ENCODE measurements around the gene POPDC2. TPM values are rescaled to one million over a fixed set of nuclear protein-coding genes. Genes with fewer than 3 reads are reported as not detected.

POPDC2 gene
- total and polyA plus RNA-seq, 10 of the 15 experiments (the other 5 are each of a cell fraction or from before 2014, with no cell fraction given): 1.8 to 12.7 (median 3.5) TPM

DNA sequence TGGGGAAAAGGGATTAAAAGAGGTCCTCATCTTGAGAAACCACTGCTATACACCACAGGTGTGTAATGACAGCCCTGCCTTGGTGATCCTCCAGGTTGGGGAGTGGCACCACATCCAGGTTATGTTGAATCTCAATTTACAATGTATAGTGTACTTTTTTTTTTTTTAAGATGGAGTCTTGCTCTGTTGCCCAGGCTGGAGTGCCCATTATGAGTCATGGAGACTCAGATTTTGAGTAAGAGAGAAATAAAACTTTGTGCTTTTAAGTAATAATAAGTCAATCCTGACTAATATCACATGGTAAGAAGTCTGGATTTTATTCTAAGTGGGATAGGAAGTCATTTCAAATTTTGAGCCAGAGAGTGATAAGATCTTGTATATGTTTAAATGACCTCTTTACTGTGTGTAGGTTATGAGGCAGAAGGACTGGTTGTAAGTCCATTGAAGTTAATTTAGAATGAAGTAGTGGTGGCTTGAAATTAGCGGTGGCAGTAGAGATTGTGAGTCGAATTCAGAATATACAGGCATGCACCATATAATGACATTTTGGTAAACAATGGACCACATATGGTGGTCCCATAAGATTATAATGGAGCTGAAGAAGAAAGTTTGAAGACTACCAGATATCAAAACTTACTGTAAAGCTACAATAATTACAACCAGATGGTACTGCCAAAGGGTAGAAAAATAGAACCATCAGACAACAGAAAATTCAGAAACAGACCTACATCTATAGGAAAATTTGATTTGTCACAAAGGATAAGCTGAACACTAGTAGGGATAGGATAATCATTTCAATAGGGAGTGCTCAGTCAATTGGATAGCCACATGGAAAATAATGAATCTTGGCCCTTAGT lies 20.7 kb downstream of the POPDC2 start:
- FAIRE-seq (no peak), ATAC-seq (peak; percentile 38), DNase-seq (ENCODE audit: low read depth, low spot score) (no peak)
- CTCF ChIA-PET: interaction anchor here (0.8 to 1.2 kb wide), 4 partner anchors 23 to 41 kb away, joined by 3 to 4 read pairs (median 3); no protein-coding TSS in a partner anchor
- H3K4me2 ChIP-seq (ENCODE audit: control insufficient read depth, insufficient read depth): peak overlapping the region; percentile 65
- no peak overlapping the region for H2AFZ ChIP-seq (ENCODE audit: control insufficient read depth, low read depth, low read length)
- peak overlapping the region; percentile 75 for H3K9ac ChIP-seq (ENCODE audit: control insufficient read depth, insufficient read depth, low read length)
- POLR2A ChIA-PET: interaction anchor here (0.6 to 1.1 kb wide), 3 partner anchors 24 to 44 kb away, joined by 3 to 4 read pairs (median 3); partner anchors contain the start of gene COX17
- H3K79me2 ChIP-seq (ENCODE audit: control insufficient read depth, insufficient read depth, low read length): no peaks in the 10 kb centered on the region
- no peaks in the 10 kb centered on the region for H3K27me3 ChIP-seq (replicated peaks in 1 of 2; ENCODE audit: control insufficient read depth in 2 of 2, insufficient read depth in 2 of 2, low read length in 1 of 2)
- BruUV-seq (replicated peaks): TSS peak; percentile 96
- H3K36me3 ChIP-seq (ENCODE audit: control insufficient read depth in 2 of 2, insufficient read depth in 2 of 2, low read length in 1 of 2): peaks cover 0 to 2% of the 10 kb centered on the region in 2 experiments; a peak in 2 of 4 replicates
- H4K20me1 ChIP-seq (ENCODE audit: control insufficient read depth, insufficient read depth): no peaks in the 10 kb centered on the region
- RAD21 ChIA-PET (ENCODE audit: unreplicated experiment): interaction anchor here (0.8 to 1.6 kb wide), 5 partner anchors 24 to 81 kb away, joined by 4 to 6 read pairs (median 4); partner anchors contain the start of gene CD80
- H3K4me3 ChIP-seq: no peak overlapping the region
- H3K4me1 ChIP-seq (ENCODE audit: control insufficient read depth, insufficient read depth, low read length): peaks cover 37% of the 10 kb centered on the region
- no peaks in the 10 kb centered on the region; the same call in 2 of the 3 replicates for H3K9me3 ChIP-seq (replicated peaks; ENCODE audit: control insufficient read depth, insufficient read depth, low read length)
- SMC1A ChIA-PET (ENCODE audit: uncharacterized antibody, unreplicated experiment): interaction anchor here (0.7 to 2.0 kb wide), 9 partner anchors 9 to 54 kb away, joined by 3 to 12 read pairs (median 5); no protein-coding TSS in a partner anchor
- H3K27ac ChIP-seq (ENCODE audit: control insufficient read depth, insufficient read depth): peak overlapping the region; percentile 96
- intact Hi-C loops (cut with micrococcal nuclease; ENCODE audit: unreplicated experiment): loop anchor here (1.0 to 2.0 kb wide), 4 partner anchors 19 to 80 kb away; partner anchors contain the start of genes CD80 and COX17
- in situ Hi-C loops (cut with MboI): no loop called here
- WGBS (ENCODE audit: insufficient coverage, insufficient replicate concordance, low lambda C conversion rate, missing lambda C conversion rate): 78% methylated on average over 2 of the region's 2 CpGs
- TF ChIP-seq EZH2 (IDR thresholded peaks at IDR 0.05; ENCODE audit: borderline replicate concordance, control insufficient read depth, low read depth, low read length): no peak
- TF ChIP-seq, protein P1, sequence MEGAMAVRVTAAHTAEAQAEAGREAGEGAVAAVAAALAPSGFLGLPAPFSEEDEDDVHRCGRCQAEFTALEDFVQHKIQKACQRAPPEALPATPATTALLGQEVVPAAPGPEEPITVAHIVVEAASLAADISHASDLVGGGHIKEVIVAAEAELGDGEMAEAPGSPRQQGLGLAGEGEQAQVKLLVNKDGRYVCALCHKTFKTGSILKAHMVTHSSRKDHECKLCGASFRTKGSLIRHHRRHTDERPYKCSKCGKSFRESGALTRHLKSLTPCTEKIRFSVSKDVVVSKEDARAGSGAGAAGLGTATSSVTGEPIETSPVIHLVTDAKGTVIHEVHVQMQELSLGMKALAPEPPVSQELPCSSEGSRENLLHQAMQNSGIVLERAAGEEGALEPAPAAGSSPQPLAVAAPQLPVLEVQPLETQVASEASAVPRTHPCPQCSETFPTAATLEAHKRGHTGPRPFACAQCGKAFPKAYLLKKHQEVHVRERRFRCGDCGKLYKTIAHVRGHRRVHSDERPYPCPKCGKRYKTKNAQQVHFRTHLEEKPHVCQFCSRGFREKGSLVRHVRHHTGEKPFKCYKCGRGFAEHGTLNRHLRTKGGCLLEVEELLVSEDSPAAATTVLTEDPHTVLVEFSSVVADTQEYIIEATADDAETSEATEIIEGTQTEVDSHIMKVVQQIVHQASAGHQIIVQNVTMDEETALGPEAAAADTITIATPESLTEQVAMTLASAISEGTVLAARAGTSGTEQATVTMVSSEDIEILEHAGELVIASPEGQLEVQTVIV (IDR thresholded peaks at IDR 0.05; ENCODE audit: borderline replicate concordance, partially characterized antibody): no peak
- TF ChIP-seq ETV6 (conservative IDR thresholded peaks at IDR 0.05 in 1 of 2, IDR thresholded peaks at IDR 0.05 in 1 of 2; ENCODE audit: borderline replicate concordance in 1 of 2, low read depth in 1 of 2): peak in 1 of 2 experiments; percentile 63; a peak in 1 of 4 replicates
- TF ChIP-seq IRF4 (IDR thresholded peaks at IDR 0.05; ENCODE audit: low read depth, low read length): peak; percentile 86; the same call in 1 of the 2 replicates
- TF ChIP-seq, protein P2, sequence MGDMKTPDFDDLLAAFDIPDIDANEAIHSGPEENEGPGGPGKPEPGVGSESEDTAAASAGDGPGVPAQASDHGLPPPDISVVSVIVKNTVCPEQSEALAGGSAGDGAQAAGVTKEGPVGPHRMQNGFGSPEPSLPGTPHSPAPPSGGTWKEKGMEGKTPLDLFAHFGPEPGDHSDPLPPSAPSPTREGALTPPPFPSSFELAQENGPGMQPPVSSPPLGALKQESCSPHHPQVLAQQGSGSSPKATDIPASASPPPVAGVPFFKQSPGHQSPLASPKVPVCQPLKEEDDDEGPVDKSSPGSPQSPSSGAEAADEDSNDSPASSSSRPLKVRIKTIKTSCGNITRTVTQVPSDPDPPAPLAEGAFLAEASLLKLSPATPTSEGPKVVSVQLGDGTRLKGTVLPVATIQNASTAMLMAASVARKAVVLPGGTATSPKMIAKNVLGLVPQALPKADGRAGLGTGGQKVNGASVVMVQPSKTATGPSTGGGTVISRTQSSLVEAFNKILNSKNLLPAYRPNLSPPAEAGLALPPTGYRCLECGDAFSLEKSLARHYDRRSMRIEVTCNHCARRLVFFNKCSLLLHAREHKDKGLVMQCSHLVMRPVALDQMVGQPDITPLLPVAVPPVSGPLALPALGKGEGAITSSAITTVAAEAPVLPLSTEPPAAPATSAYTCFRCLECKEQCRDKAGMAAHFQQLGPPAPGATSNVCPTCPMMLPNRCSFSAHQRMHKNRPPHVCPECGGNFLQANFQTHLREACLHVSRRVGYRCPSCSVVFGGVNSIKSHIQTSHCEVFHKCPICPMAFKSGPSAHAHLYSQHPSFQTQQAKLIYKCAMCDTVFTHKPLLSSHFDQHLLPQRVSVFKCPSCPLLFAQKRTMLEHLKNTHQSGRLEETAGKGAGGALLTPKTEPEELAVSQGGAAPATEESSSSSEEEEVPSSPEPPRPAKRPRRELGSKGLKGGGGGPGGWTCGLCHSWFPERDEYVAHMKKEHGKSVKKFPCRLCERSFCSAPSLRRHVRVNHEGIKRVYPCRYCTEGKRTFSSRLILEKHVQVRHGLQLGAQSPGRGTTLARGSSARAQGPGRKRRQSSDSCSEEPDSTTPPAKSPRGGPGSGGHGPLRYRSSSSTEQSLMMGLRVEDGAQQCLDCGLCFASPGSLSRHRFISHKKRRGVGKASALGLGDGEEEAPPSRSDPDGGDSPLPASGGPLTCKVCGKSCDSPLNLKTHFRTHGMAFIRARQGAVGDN (IDR thresholded peaks at IDR 0.05): no peak
- TF ChIP-seq MYB (IDR thresholded peaks at IDR 0.05; ENCODE audit: borderline replicate concordance, low read depth, low read length): no peak
- no peak for TF ChIP-seq CHD2 (IDR thresholded peaks at IDR 0.05; ENCODE audit: borderline replicate concordance, low read depth, low read length)
- TF ChIP-seq, protein P3, sequence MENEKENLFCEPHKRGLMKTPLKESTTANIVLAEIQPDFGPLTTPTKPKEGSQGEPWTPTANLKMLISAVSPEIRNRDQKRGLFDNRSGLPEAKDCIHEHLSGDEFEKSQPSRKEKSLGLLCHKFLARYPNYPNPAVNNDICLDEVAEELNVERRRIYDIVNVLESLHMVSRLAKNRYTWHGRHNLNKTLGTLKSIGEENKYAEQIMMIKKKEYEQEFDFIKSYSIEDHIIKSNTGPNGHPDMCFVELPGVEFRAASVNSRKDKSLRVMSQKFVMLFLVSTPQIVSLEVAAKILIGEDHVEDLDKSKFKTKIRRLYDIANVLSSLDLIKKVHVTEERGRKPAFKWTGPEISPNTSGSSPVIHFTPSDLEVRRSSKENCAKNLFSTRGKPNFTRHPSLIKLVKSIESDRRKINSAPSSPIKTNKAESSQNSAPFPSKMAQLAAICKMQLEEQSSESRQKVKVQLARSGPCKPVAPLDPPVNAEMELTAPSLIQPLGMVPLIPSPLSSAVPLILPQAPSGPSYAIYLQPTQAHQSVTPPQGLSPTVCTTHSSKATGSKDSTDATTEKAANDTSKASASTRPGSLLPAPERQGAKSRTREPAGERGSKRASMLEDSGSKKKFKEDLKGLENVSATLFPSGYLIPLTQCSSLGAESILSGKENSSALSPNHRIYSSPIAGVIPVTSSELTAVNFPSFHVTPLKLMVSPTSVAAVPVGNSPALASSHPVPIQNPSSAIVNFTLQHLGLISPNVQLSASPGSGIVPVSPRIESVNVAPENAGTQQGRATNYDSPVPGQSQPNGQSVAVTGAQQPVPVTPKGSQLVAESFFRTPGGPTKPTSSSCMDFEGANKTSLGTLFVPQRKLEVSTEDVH (IDR thresholded peaks at IDR 0.05; ENCODE audit: low read depth, partially characterized antibody): no peak
- peak; percentile 51; the same call in 1 of the 2 replicates for TF ChIP-seq GABPA (IDR thresholded peaks at IDR 0.05; ENCODE audit: low read depth)
- TF ChIP-seq FOS (IDR thresholded peaks at IDR 0.05; ENCODE audit: borderline replicate concordance, extremely low read depth, insufficient read length): no peak
- 0 out of 2 replicates have a peak, but pooled peaks have one; percentile 49 for TF ChIP-seq NFIC (IDR thresholded peaks at IDR 0.05; ENCODE audit: low read depth, low read length)
